PC-3 (cell line): ENCODE data around the gene DSG2. TPM values are rescaled to one million over a fixed set of nuclear protein-coding genes. Genes with fewer than 3 reads are reported as not detected.
"Not testable (repeated sequence)": the region's sequence is repeated elsewhere in the genome, so short reads cannot be mapped to it uniquely, and the experiment has no call there.

ENCODE experiments used
- ATAC-seq: fragments of 200-7000 bp; cut with Tn5 transposase; 2 replicates; pipeline ENCODE4 v1.9.1; 2020; ENCODE audit warnings: mild to moderate bottlenecking, moderate library complexity
- BruUV-seq: library from RNA; stranded (reverse); fragments of 400-500 nt; replicated peaks from 2 replicates; lab custom pipeline; 2021; lab: Mats Ljungman, UMichigan
- CTCF ChIA-PET: fragments of 300-600 bp; sonication (Branson Sonifier 250); formaldehyde crosslinking; loops from one replicate; lab custom pipeline; 2022; ENCODE audit warnings: antibody characterized with exemption; lab: Charles Lee
- POLR2A ChIA-PET: fragments of 300-600 bp; sonication (Branson Sonifier 250); formaldehyde crosslinking; loops from one replicate; lab custom pipeline; 2022; ENCODE audit warnings: antibody characterized with exemption; ENCODE audit not compliant: unreplicated experiment; lab: Charles Lee
- DNase-seq: peaks from one replicate; pipeline ENCODE4 v3.0.0-alpha.2; 2015
- H2AFZ ChIP-seq: fragments of 300-600 bp; sonication (generic); 2 replicates; pipeline ENCODE4 v1.6.0; 2016; ENCODE audit warnings: antibody characterized with exemption, low read length
- H3F3A ChIP-seq: fragments of 300-600 bp; sonication (generic); one replicate; pipeline ENCODE4 v1.6.0; 2017; ENCODE audit warnings: antibody characterized with exemption, low read length, control low read depth, mild to moderate bottlenecking; ENCODE audit not compliant: unreplicated experiment
- H3K27ac ChIP-seq: fragments of 300-600 bp; sonication (generic); 2 replicates; pipeline ENCODE4 v1.5.1; 2016; ENCODE audit warnings: mild to moderate bottlenecking, low read length
- H3K27me3 ChIP-seq: fragments of 300-600 bp; sonication (generic); 2 replicates; pipeline ENCODE4 v1.6.1; 2016; ENCODE audit warnings: low read length, mixed read lengths
- H3K36me3 ChIP-seq: fragments of 300-600 bp; sonication (generic); 2 replicates; pipeline ENCODE4 v1.6.1; 2016; ENCODE audit warnings: low read depth, mixed run types, low read length, mixed read lengths
- H3K4me1 ChIP-seq: fragments of 300-600 bp; sonication (generic); 2 replicates; pipeline ENCODE4 v1.5.1; 2016; ENCODE audit warnings: low read length; ENCODE audit not compliant: insufficient read depth
- H3K4me2 ChIP-seq: fragments of 300-600 bp; sonication (generic); 2 replicates; pipeline ENCODE4 v1.6.0; 2016; ENCODE audit warnings: low read length
- H3K4me3 ChIP-seq: fragments of 300-600 bp; sonication (generic); 2 replicates; pipeline ENCODE4 v1.5.1; 2016; ENCODE audit warnings: mild to moderate bottlenecking, low read length, mixed read lengths
- H3K79me2 ChIP-seq: fragments of 300-600 bp; sonication (generic); 2 replicates; pipeline ENCODE4 v1.6.1; 2017; ENCODE audit warnings: low read length, mixed read lengths
- H3K9ac ChIP-seq: fragments of 300-600 bp; sonication (generic); 2 replicates; pipeline ENCODE4 v1.6.0; 2016; ENCODE audit warnings: mild to moderate bottlenecking, low read length
- H3K9me2 ChIP-seq: fragments of 300-600 bp; sonication (generic); replicated peaks from 2 replicates; pipeline ENCODE4 v1.6.1; 2016; ENCODE audit warnings: mixed run types, low read length, mixed read lengths
- H3K9me3 ChIP-seq: fragments of 300-600 bp; sonication (generic); 2 replicates; pipeline ENCODE4 v1.6.1; 2016; ENCODE audit warnings: low read length, mixed read lengths
- H4K20me1 ChIP-seq: fragments of 300-600 bp; sonication (generic); 2 replicates; pipeline ENCODE4 v1.6.1; 2016; ENCODE audit warnings: low read length, mixed read lengths
- CTCF ChIP-seq: fragments of 300-600 bp; sonication (generic); conservative IDR thresholded peaks from 2 replicates; pipeline ENCODE4 v1.5.1; 2017; ENCODE audit warnings: antibody characterized with exemption, low read depth, mild to moderate bottlenecking, low read length
- EZH2 ChIP-seq: fragments of 300-600 bp; sonication (generic); IDR thresholded peaks from one replicate; pipeline ENCODE4 v1.6.1; 2017; ENCODE audit warnings: antibody characterized with exemption, mild to moderate bottlenecking, low read length; ENCODE audit not compliant: unreplicated experiment
- EZH2phosphoT487 ChIP-seq: fragments of 300-600 bp; sonication (generic); IDR thresholded peaks from 2 replicates; pipeline ENCODE4 v1.6.1; 2018; ENCODE audit warnings: mild to moderate bottlenecking, antibody characterized with exemption, low read length, borderline replicate concordance
- intact Hi-C: fragments of 100-400 bp; cut with micrococcal nuclease; formaldehyde crosslinking; loops from 2 replicates; pipeline ENCODE4 v1.9.0; 2023
- total RNA-seq: library from RNA; depleted of rRNA; stranded (reverse); fragments of >200 nt; gene quantifications from 2 replicates; pipeline ENCODE4 v1.2.3, GENCODE V29; 2014

Gene DSG2
- total RNA-seq, 1 experiment from 2014 or later = 17.2 TPM

GRCh38 chr18:31492671-31493070 is 5.3 kb upstream of the DSG2 start:
- Histone ChIP-seq H3K36me3 (no peaks in the 10 kb centered on the region), H3K79me2 (no peaks in the 10 kb centered on the region), H3K9ac (no peak overlapping the region), H3K27ac (no peak overlapping the region), H3K4me1 (peaks cover 39% of the 10 kb centered on the region), H3K27me3 (no peaks in the 10 kb centered on the region), H4K20me1 (no peaks in the 10 kb centered on the region), H2AFZ (no peak overlapping the region), H3K9me3 (no peaks in the 10 kb centered on the region), H3K9me2 (no peaks in the 10 kb centered on the region), H3K4me3 (no peak overlapping the region), H3K4me2 (no peak overlapping the region), H3F3A (no peaks in the 10 kb centered on the region)
- BruUV-seq = no TSS peak
- TF ChIP-seq CTCF = no peak
- TF ChIP-seq EZH2 = no peak
- no peak for TF ChIP-seq EZH2phosphoT487
- intact Hi-C loops = no loop called here
- no peak for ATAC-seq
- POLR2A ChIA-PET = no interaction called here
- CTCF ChIA-PET = no interaction called here
- no peak for DNase-seq

DNA sequence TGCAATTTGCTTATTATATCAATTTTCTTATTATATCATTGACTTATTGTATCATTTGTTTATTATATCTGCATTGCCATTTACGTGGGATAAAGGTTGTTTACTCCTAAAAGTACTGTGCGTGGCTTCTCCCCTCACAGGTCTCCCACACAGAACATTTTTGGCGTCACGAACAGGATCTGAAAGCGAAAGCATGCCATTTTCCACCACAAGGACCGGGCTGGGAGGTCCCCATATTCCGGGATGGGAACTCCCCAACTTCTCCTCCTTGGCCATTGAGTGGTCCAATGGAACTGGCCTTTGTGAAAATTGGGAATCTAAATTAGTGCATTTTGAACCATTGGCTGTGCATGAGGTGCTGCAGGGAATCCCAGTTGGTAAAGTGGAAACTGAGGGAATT is 4.8 kb upstream of the DSG2 start:
- Histone ChIP-seq H3K27ac (no peak overlapping the region), H3K79me2 (no peaks in the 10 kb centered on the region), H2AFZ (no peak overlapping the region), H3K27me3 (no peaks in the 10 kb centered on the region), H3K4me2 (no peak overlapping the region), H3K36me3 (no peaks in the 10 kb centered on the region), H4K20me1 (no peaks in the 10 kb centered on the region), H3K9me3 (no peaks in the 10 kb centered on the region), H3F3A (no peaks in the 10 kb centered on the region), H3K4me3 (no peak overlapping the region), H3K9ac (no peak overlapping the region), H3K9me2 (no peaks in the 10 kb centered on the region), H3K4me1 (peaks cover 34% of the 10 kb centered on the region)
- ChIA-PET CTCF (no interaction called here), POLR2A (no interaction called here)
- BruUV-seq = no TSS peak
- no peak for TF ChIP-seq CTCF
- no peak for TF ChIP-seq EZH2
- TF ChIP-seq EZH2phosphoT487 = no peak
- intact Hi-C loops = no loop called here
- ATAC-seq = no peak
- no peak for DNase-seq

- Histone ChIP-seq H3F3A (no peaks in the 10 kb centered on the region), H3K27me3 (no peaks in the 10 kb centered on the region), H3K4me3 (no peak overlapping the region), H3K4me1 (peaks cover 28% of the 10 kb centered on the region), H4K20me1 (no peaks in the 10 kb centered on the region), H3K9ac (no peak overlapping the region), H3K4me2 (no peak overlapping the region), H2AFZ (no peak overlapping the region), H3K9me2 (no peaks in the 10 kb centered on the region), H3K79me2 (peaks cover 7% of the 10 kb centered on the region), H3K27ac (no peak overlapping the region), H3K9me3 (no peaks in the 10 kb centered on the region), H3K36me3 (no peaks in the 10 kb centered on the region)
- no peak for DNase-seq
- BruUV-seq = no TSS peak
- CTCF ChIA-PET = interaction anchor here (0.6 kb wide), 1 partner anchor 27 kb away, joined by 3 read pairs; no protein-coding TSS in a partner anchor
- ATAC-seq = no peak
- POLR2A ChIA-PET = interaction anchor here (0.5 kb wide), 1 partner anchor 231 kb away, joined by 3 read pairs; no protein-coding TSS in a partner anchor
- TF ChIP-seq EZH2 = no peak
- TF ChIP-seq EZH2phosphoT487 = no peak
- TF ChIP-seq CTCF = no peak
- intact Hi-C loops = no loop called here
Measured at GRCh38 chr18:31493941-31494340, 4.0 kb upstream of the DSG2 start.

GRCh38 chr18:31494705-31495244 is 3.2 kb upstream of the DSG2 start:
- POLR2A ChIA-PET, intact Hi-C loops, H3K9me3 ChIP-seq, H3K9ac ChIP-seq, H4K20me1 ChIP-seq, H3K36me3 ChIP-seq, ATAC-seq, H3K27ac ChIP-seq, CTCF ChIA-PET, BruUV-seq, DNase-seq, H3K4me2 ChIP-seq, H3K4me3 ChIP-seq, H2AFZ ChIP-seq, H3K9me2 ChIP-seq, H3K27me3 ChIP-seq, H3F3A ChIP-seq: not testable (repeated sequence)
- H3K79me2 ChIP-seq = peaks cover 15% of the 10 kb centered on the region
- peaks cover 26% of the 10 kb centered on the region for H3K4me1 ChIP-seq
